Stimulated activated CD4-positive, alpha-beta T cell treated with anti-CD3 and anti-CD28 coated beads, Interleukin-2, amount 100 ng/mL, for 48 hours (primary cell): Measurements from ENCODE around the gene TOX2.

Source experiments
- DNase-seq, 2 donors: peaks; one replicate each; pipeline ENCODE4 v3.0.0-alpha.2; 2020

The TOX2 gene

DNA sequence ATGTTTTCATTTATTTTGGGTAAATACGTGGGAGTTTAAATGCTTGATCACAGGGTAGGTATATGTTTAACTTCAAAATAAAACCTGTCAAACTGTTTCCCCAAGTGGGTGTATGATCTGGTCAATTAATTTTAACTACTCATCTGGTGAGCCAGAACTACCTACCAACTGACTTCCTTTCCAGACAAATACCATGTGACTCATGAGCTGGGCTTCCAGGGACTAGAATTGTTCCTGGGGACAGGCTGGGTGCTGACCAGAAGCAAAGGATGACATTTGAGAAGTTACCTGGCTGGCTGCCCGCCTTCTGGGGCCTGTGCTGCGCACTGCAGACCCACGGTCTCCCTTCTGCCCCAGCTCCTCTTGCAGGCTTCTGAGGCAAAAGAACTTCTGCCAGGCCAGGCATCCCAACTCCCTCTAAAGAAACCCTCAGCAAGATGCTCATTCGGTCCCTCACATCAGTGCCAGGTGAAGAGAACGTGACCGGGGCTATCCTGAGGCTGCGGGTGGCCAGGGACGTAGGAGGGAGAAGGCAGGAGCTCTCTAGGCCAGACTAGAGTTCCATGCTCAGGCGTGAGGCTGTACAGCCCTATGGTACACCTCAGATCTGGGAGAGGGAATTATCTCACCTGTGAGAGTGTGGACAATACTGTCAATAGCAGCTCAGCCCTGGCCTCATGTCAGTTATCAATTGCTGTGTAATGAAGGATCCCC lies 168.7 kb downstream of the TOX2 start:
- no peak for DNase-seq

GRCh38 chr20:44084439-44084838 lies 169.8 kb downstream of the TOX2 start:
- DNase-seq: no peak

DNA sequence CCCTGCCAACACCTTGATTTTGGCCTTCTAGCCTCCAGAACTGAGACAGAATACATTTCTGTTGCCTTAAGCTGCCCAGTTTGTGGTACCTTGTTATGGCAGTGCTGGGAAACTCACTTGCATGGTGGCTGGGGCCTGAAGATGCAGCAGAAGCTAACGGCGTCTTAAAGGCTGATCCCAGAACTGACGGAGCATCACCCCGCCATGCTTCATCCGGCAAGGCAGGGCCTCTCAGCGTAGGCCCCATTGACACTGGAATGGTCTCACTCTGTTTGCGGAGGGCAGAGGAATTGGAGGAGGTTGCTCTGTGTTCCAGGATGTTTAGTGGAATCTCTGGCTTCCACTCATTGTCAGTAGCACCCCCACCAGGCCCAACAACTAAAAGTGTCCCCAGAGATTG lies 170.2 kb downstream of the TOX2 start:
- DNase-seq: no peak

DNA sequence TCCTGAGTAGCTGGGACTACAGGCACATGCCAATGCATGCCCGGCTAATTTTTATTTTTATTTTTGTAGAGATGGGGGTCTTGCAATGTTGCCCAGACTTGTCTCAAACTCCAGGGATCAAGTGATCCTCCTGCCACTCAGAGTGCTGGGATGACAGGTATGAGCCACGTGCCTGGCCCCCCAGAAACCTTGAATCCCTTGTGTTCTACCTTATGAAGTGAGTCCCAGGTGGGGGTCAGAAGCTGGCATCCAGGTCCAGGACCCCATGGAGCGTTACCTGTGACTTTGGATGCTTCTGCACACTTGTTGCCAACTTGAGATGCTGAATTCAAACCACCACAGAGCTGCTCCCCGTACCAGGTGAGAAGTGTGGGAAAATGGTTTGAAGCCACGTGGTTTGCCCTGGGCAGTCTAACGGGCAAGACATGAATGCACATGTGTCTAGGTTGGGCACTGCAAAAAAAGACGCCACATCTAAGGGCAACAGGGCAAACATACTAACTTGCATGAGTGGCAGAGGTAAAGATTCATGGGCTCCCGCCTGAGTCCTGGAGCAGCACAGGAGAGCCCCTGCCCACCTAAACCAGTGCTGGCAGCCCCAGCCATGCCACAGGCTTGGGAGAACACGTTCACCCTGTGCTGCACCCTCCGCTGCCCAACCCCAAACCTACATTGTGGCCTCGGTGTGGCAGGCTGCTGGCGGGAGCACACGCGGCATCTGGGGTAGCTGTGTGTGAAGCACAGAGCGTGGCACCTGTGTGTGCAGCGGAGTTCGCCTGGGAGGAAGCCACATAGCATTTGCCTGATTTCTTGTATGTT lies 171.2 kb downstream of the TOX2 start:
- DNase-seq: no peak

DNA sequence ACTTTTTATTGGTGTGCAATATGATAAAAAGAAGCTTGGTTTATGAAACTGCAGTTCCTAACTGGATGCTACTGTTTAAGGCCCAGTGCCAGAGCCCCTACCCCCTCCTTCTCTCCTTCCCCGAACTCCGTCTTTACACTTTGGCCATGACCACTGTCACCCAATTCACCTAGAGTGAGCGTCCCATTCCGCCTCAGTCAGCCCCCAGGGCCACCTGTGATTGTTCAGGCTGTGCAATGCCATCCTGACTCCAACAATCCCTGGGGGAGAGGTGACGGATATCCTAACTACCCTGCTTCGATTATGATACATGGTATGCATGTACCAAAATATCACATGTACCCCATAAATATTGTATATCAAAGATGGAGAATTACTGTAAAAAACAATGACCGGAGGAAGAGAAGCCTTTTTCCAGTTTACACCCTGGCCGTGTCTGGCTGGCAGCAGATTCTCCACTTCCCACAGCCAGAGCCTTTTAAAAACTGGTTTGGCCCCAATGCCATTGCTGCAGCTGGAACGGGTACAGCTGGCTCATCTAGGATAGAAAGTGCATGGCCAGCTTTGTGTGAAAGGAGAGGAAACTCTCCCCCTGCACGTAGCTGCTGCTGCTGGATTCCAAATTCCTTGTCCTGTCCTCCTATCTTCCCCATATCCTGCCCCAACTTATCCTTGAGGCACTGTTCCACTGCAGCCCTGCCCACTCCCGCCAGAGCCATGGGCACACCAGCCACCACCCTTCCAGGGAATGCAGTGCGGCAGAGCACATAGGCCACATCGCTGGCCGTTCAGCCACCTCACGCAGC lies 172.6 kb downstream of the TOX2 start:
- DNase-seq: no peak

GRCh38 chr20:44087857-44088120 lies 173.1 kb downstream of the TOX2 start:
- DNase-seq: no peak

DNA sequence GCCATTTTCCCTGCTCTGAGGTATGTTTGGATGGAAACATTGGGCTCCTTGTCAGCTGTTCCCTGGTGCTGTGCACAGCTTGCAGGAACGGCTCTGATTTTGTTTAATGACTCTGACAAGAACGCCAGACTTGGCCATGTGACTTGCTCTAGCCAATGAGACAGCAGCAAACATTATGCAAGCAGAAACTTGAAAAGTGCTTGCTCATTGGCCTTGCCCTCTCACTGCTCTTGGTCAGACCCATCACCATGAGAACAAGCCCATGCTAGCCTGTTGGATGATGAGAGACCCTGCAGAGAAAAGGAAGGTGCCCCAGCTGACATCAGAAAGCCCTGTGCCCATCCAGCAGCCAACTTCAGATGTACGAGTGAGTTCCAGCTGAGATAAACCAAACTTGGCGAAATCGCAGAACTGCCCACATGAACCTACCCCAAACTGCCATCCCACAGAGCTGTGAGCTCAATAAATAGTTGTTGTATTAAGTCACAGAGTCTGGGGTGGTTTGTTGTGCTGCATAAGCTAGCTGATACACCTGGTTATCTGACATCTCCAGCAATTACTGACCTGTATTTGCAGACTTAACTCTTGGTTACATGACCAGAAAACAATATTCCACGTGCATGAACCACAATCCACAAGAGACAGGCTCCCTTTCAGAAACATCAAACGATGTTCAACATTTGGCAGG lies 175.5 kb downstream of the TOX2 start:
- no peak for DNase-seq

GRCh38 chr20:44091026-44091425 lies 176.4 kb downstream of the TOX2 start:
- no peak for DNase-seq

DNA sequence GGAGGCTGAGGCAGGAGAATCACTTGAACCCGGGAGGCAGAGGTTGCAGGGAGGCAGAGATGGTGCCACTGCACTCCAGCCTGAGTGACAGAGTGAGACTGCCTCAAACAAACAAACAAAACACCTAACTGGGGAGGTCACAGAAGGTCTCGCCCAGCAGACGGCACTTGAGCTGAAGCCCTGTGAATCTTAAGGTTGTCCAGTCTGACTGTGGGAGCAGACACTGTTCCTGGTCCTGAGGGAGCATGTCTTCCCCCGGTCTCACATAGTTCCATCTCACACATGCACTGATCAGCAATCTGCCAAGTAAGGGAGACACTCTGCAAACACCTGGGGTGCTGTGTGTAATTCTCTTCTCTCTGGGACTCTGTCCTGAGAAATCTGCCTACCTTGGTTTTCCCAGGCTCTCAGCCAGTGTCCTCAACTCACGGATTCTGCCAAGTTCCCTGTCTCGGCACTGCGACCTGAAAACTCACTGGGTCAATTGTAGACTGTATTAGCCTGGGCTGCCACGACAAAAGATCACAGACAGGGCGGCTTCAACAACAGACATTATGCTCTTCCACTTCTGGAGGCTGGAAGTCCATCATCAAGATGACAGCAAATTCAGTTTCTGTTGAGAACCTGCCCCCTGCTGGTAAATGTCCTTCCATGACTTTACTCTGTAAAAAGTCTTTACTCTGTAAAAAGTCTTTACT lies 178.0 kb downstream of the TOX2 start:
- peak in 1 of 2 donors; percentile 43 for DNase-seq

- DNase-seq: no peak
These were observed 178.6 kb downstream of the TOX2 start for GRCh38 chr20:44093249-44093582.

DNA sequence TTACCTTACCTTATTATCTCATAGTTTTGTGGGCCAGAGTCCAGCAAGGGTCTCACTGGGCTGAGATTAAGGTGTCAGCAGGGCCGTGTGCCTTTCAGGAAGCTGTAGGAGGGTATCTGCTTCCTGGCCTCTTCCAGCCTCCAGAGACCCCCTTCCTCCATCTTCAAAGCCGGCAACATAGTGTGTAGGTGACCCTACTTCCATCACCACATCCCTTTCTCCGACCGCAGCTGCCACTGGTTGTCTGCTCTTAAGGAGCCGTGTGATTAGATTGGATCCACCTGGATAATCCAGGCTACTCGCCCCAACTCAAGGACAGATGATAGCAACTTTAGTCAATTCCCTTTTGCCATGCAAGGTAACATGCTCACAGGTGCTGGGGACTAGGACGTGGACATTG lies 181.2 kb downstream of the TOX2 start:
- no peak for DNase-seq

DNA sequence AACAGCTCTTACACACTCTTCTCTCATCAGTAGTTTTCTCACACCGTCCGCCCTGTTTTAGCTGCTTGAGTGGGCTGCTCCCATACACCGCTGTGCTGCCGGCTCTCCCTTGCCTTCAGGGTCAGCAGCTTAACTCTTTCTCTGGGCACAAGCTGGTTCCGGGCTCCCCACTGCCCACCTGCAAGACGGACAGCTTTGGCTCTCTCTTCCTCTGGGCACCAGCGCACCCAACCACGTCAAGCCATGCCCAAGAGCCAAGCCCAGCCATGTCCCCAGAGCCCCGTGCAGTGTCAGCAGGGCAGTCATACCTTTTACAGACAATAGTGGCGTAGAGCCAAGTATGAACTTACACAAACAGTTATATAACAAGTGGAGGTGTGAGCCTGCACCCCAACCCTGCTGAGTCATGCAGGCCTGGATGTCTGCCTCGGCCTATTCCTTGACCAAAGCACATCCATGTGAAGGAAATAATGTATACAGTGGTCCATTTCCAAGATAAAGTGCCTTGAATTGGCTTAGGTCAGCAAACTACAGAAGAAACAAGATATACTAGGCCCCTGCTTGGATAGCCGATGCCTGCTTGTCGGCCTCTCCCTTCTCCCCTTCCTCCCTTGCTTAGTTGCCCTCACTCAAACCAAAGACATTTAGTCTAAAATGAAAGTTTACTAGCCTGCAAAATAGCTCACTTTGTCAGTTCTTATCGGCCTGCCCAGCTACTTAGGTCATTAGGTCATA lies 183.0 kb downstream of the TOX2 start:
- DNase-seq: no peak

DNA sequence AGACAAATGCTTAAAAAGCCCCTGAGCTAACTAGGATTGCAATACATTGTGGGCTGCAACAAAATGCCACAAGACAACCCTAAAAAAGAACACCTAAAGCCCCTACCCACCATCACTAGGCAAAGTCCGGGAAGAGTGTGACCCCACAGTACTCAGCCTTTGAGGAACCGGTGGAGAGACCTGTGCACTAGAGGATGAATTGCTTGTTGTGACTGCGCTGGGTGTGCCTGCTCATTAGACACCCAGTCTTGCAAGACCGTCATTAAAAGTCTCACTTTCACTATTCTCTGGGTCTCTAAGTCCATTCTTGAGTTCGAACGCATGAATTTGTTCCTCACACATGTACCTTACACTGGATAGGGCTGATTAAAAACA lies 183.6 kb downstream of the TOX2 start:
- DNase-seq: no peak

DNA sequence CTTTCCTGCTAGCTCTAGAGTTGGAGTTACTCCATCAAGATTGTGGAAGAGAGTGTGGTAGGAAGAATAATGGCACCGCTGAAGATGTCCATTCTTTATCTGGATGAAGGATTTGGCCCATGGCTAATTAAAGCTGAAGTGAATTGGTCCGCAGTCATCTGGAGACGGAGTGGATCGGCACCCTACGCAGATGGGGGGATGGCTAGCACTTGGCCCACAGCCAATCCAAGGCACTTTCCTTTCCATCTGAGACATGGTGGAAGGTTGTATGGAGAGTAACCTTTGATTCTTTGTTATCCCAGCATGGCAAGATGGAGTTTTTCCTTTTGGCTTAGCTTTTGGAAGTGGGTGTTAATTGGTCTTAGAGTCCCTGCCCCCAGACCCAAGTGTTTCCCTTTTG lies 184.0 kb downstream of the TOX2 start:
- no peak for DNase-seq

DNA sequence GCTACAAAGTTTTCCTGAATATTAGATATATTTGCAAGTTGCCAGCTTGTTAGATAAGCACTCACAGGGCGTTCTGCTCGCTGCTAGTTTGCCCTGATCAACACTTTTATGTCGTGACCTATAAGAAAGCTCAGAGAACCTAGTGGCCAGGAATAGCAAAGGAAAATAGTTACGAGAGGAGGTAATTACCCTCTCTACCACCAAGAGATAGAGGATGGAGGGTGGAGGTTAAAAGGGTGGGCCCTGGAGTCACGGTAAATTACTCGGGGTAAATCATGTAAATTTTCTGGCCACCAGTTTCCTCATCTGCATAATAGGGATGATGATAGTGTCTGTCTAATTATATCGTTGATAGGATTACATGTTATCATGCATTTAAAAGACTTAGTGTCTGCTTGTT lies 185.2 kb downstream of the TOX2 start:
- DNase-seq: no peak

GRCh38 chr20:44102582-44102981 lies 187.9 kb downstream of the TOX2 start:
- no peak for DNase-seq

- no peak for DNase-seq
These were observed 190.3 kb downstream of the TOX2 start for GRCh38 chr20:44104798-44105517.

- DNase-seq: no peak
These were observed 192.0 kb downstream of the TOX2 start for GRCh38 chr20:44106615-44107014.

DNA sequence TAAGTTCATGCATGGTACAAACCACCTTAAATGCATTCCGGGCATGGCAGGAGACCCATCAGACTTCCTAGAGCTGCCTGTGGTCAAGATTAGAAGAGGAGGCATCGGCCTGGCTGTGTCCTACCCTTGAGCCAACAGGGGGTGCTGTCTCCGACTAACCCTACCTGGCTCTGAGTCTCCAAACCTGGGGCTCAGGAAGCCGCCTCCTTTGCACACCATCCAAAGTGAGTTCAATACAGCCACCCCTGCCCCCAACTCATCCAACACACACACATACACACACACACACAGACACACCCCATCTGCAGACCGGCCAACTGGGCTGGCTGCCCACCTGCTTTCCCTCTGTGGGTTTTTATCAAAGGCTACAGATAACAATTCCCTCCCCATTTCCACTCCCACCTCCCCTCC lies 195.3 kb downstream of the TOX2 start:
- no peak for DNase-seq

DNA sequence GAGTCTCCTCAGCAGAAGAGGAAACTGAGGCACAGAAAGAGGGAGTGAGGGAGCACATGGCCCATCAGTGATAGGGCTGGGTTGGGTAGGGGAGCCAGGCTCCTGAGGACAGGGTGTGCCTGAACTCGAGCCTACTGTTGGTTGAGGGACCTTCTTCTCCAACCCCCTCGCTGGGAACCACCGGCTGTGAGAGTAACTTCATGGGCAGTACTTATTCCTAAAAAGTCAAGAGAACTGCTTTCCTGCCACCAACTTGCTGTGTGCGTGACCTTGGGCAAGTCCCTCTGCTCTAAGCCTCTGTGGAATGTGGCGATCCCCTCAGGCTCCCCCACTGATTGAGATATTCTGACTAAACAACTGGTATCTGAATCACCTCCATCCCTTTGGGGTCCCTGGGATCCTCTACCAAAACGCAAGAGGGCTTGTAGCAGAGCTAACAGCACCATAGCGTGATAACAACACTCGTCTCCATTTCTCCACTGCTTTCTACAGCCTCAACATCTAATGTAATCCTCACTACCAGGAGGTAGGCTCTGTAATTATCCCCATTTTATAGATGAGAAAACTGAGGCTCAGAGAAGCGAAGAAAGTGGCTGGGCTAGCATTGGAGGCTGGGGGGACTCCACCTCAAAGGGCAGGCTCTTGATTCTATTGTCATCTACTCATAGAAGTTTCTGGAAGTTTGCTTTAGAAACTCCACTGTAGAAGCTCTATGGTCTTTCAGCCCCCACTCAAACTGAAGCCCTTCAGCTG lies 196.3 kb downstream of the TOX2 start:
- no peak for DNase-seq
